ENCODE measurements around the gene IGSF11.
"Not testable (repeated sequence)": the region's sequence is repeated elsewhere in the genome, so short reads cannot be mapped to it uniquely, and the experiment has no call there.

Gene IGSF11

DNA sequence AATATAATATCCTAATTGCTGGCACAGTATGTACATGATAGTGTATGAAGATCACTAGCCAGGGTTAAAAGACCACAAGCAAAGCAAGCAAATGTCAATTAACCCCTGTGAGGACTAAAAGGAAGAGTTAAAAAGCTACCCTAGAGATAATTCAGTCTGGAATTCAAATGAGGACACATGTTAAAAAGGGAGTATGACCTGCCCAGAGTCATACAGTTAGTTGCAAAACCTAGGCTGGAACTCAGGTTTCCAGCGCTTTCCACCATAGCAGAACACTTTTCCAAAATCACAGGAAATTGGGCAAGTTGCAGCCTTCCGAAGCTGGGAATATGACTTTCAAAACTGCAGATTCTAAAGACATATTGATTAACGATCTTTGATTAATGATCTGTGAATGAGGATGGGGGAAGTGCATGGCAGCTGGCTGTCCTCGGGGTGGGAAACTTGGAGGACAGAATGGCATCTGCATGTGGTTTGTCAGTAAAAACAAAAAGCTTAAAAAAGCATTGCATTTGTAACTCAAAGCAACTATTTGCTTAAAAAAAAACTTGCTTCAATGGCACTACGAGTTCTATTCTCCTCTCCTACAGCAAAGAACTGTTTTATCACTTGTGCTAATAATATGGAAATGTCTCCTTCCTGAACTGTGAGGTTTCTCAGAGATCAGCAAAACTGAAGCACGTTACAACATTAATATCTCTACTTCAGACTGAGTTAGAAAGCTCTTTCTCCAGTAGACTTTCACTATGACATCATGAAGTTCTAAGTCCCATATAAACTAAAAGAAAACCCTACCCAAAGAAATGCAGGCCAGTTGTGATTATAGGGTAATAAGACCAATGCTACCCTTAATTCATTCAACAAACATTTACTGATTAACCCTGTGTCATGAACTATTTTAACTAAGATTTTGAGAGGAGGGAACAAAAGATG is 46.2 kb downstream of the IGSF11 start:
- no peak for DNase-seq

- no peak for DNase-seq
Observed at GRCh38 chr3:118987477-118987876, 47.2 kb downstream of the IGSF11 start.

DNA sequence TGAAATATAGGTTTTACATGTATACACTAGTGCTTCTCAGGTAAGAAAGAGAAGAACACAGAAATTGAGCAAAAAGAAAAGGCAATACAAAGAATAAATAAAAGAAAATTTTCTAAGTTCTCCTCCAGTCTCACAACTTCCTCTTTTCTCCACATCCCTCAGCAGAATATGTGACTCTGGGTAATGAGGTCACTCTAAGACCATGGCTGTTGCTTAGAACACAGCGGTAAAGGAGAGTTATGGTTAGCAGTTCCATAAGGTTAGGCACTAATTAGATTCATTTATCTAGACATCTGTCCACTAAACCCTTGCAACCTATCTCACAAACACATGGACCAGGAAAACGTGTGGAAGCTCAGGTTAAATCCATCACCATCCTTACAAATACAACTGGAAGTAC is 47.9 kb downstream of the IGSF11 start:
- DNase-seq, result no peak

DNA sequence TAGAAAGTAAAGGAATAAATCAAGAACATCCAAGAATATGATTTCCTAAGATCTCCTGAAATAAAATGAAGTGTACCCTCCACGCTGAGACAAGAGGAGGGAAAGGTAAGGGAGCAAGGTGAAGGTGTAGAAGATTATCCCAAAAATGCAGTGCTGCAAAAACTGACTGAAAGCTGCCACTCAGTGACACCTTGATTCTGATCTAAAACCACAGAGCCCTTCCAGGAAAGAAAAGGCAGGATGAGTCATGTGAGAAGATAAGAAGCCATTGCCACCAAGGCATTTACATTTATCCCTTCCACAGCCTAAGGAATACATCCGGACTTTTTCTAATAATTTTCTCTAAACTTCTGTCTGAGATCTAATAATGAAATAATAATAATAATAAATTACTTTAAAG is 49.9 kb downstream of the IGSF11 start:
- DNase-seq, result no peak

GRCh38 chr3:118981494-118982134 is 53.0 kb downstream of the IGSF11 start:
- DNase-seq, result no peak

GRCh38 chr3:118980832-118981231 is 53.8 kb downstream of the IGSF11 start:
- DNase-seq, result no peak

DNA sequence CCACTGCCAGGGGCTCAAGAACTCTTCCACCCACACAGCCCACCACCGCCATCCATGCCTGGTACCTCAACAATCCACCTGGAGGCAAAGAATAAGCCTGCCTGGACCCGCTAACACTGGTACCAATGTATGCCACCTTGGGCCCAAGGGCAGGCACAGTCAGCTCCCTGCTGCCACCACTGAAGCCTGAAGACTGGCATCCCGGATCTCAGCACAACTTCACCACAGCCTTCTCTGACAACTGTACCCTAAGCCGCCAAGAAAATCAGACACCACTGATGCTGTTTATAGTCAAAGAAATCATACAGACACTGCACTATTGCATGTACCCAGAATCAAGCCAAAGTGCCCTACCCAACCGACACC is 56.3 kb downstream of the IGSF11 start:
- DNase-seq, result no peak

- DNase-seq, result no peak
Observed at GRCh38 chr3:118977671-118978392, 56.8 kb downstream of the IGSF11 start.

GRCh38 chr3:118977118-118977517 is 57.5 kb downstream of the IGSF11 start:
- DNase-seq, result no peak

GRCh38 chr3:118975476-118975875 is 59.2 kb downstream of the IGSF11 start:
- not testable (repeated sequence) for DNase-seq

- DNase-seq, result no peak
Observed at GRCh38 chr3:118974356-118975097, 60.1 kb downstream of the IGSF11 start.

DNA sequence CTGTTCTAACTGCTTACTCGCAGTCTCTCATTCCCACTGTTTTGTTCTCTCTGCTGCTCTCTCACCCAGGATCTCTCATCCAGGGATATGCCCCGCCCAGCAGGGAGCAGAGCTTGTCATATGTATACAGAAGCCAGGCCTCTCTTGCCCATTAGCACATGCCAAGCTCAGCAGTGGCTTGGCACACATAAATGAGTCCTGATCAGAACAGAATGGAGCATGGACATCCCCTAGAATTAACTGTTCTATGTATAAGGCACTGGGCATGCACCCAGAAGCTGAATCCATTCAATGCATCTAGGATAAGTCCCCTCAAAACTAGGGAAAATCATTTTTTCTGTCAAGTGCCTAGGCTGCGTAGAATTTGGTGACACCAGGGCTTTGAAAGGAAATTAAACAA is 61.6 kb downstream of the IGSF11 start:
- no peak for DNase-seq

DNA sequence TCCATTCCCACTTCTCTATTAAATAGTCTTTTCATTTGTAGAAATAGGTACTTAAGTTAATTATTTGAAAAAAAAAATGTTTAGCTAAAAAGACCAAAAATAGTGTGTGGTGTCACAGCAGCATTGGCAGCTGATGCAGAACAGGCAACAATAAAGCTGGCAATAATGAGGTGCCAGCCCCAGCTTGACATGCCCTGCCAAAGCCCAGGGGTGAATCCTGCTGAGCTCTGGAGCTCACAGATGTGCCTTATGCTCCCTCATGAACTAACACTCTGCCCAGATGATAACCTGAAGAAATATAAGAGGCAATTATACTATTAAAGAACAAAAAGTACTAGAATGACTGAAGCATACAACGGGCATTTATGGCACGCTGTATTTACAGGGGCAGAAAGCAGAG is 63.8 kb downstream of the IGSF11 start:
- no peak for DNase-seq

- no peak for DNase-seq
Observed at GRCh38 chr3:118968640-118969039, 66.0 kb downstream of the IGSF11 start.

- DNase-seq, result no peak
Observed at GRCh38 chr3:118968111-118968510, 66.5 kb downstream of the IGSF11 start.

DNA sequence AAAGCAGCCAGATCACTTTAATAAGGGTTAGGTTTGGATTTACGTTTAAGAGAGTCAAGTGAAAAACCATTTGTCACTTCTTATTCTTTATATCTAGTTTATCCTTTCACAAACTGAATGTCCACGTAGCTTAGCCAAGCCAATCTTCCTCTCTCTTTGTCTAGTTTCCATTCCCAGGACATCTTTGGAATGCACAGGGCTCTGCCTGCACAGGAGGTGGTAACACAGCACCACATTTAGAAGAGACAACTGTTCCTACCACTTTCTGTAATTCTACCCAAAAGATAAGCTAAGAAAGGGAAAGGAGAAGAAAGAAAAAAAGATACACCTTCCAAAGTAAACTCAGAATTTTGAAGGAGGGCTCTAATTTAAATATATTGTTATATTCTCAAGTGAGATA is 67.9 kb downstream of the IGSF11 start:
- DNase-seq, result no peak

- no peak for DNase-seq
Observed at GRCh38 chr3:118963711-118964110, 70.9 kb downstream of the IGSF11 start.

- no peak for DNase-seq
Observed at GRCh38 chr3:118960876-118961450, 73.7 kb downstream of the IGSF11 start.

GRCh38 chr3:118955914-118956556 is 78.6 kb downstream of the IGSF11 start:
- DNase-seq, result peak; percentile 42

DNA sequence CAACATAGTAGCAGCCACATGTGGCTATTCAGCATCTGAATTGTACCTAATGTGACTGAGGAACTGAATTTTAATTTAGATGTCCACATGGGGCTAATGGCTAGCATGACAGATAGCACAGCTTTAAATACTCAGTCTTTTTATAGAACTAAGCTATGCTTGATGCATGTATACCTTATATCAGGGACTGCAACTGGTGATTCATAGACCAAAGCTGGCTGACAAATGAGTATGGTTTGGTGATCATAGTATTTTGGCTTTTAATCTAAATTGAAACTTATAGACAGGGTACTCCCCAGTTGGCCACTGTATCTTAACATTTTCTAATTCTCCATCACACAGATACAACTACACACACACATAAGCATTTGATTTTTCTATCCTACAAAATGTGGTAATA is 83.6 kb downstream of the IGSF11 start:
- DNase-seq, result no peak

GRCh38 chr3:118949113-118949760 is 85.4 kb downstream of the IGSF11 start:
- DNase-seq, result peak; percentile 27

DNA sequence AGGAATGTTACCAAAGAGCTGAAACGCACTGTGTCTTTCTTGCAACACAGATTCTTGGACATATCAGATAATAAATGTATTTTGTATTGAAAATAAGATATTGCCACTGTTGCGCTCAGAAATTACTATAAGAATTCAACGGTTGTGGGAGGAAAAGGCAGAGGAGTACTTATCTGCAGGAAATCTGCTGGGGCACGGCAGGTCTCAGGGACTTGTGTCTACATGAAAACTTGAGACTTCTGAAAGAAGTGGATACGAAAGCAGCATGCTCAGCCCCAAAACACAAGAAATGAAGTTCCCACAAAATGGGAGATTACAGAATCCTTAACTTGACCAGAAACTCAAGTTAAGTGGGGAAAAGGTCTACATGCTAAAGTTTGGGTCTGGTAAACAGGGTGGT is 86.5 kb downstream of the IGSF11 start:
- DNase-seq, result no peak

All from CD4-positive, alpha-beta T cell treated with Interleukin-21 for 1 hour (primary cell).